HL-60 (cell line): ENCODE measurements around the gene TRPV4.

Experiments used
- DNase-seq, 2 experiments: peaks; one replicate each; pipeline ENCODE4 v3.0.0-alpha.2; 2010 to 2020; ENCODE audit warnings: low read depth in 1 of 2, low spot score in 1 of 2
- H3K27ac ChIP-seq: fragments of 250-450 bp; sonication (Bioruptor Pico); replicated peaks from 2 replicates; pipeline ENCODE4 v1.5.1; 2020; ENCODE audit warnings: mild to moderate bottlenecking, moderate library complexity
- H3K27me3 ChIP-seq: fragments of 250-450 bp; sonication (Bioruptor Pico); 2 replicates; pipeline ENCODE4 v1.5.1; 2021; ENCODE audit warnings: mild to moderate bottlenecking, moderate library complexity; ENCODE audit not compliant: insufficient read depth, poor library complexity, severe bottlenecking
- H3K4me3 ChIP-seq: replicated peaks from 2 replicates; pipeline ENCODE4 v1.5.1; 2011; ENCODE audit warnings: mild to moderate bottlenecking, control low read depth, low read length; ENCODE audit not compliant: insufficient read depth
- CTCF ChIP-seq: IDR thresholded peaks from one replicate; pipeline ENCODE4 v1.5.1; 2011; ENCODE audit warnings: low read length, control low read depth, inconsistent platforms; ENCODE audit not compliant: insufficient read depth
- GABPA ChIP-seq: IDR thresholded peaks from 2 replicates; pipeline ENCODE4 v1.6.1; 2012; ENCODE audit warnings: low read depth
- POLR2AphosphoS5 ChIP-seq: IDR thresholded peaks from 2 replicates; pipeline ENCODE4 v1.6.1; 2012; ENCODE audit warnings: low read depth
- REST ChIP-seq: IDR thresholded peaks from 2 replicates; pipeline ENCODE4 v1.6.1; 2012; ENCODE audit warnings: low read depth; ENCODE audit not compliant: insufficient replicate concordance
- SPI1 ChIP-seq: IDR thresholded peaks from 2 replicates; pipeline ENCODE4 v1.6.1; 2012; ENCODE audit warnings: low read depth, mild to moderate bottlenecking, borderline replicate concordance

Gene TRPV4

GRCh38 chr12:109762071-109762672 is 71.0 kb downstream of the TRPV4 start:
- TF ChIP-seq SPI1 (no peak), POLR2AphosphoS5 (no peak), REST (no peak), CTCF (no peak), GABPA (no peak)
- Histone ChIP-seq H3K27me3 (no peaks in the 10 kb centered on the region), H3K4me3 (no peak overlapping the region), H3K27ac (no peak overlapping the region)
- DNase-seq = no peak

- H3K27me3 ChIP-seq = no peaks in the 10 kb centered on the region
- no peak for DNase-seq
- H3K4me3 ChIP-seq = no peak overlapping the region
- H3K27ac ChIP-seq = no peak overlapping the region
- TF ChIP-seq SPI1 = no peak
- no peak for TF ChIP-seq CTCF
- no peak for TF ChIP-seq REST
- no peak for TF ChIP-seq POLR2AphosphoS5
- no peak for TF ChIP-seq GABPA
Observed at GRCh38 chr12:109760930-109761921, 72.0 kb downstream of the TRPV4 start.

- peak in 1 of 2 experiments; percentile 39 for DNase-seq
- TF ChIP-seq POLR2AphosphoS5 (peak; percentile 50; the same call in 1 of the 2 replicates), REST (no peak), SPI1 (no peak), GABPA (no peak), CTCF (no peak)
- Histone ChIP-seq H3K27ac (no peak overlapping the region), H3K27me3 (no peaks in the 10 kb centered on the region), H3K4me3 (no peak overlapping the region)
Observed at GRCh38 chr12:109760031-109760929, 72.9 kb downstream of the TRPV4 start.
